Measurements from ENCODE around the gene MEGF11.

- TF ChIP-seq POLR2AphosphoS5 (IDR thresholded peaks at IDR 0.05; ENCODE audit: borderline replicate concordance, low read depth, low read length) (no peak), EZH2 (IDR thresholded peaks at IDR 0.05) (no peak), FOXP2 (optimal IDR thresholded peaks at IDR 0.05; ENCODE audit: control extremely low read depth, extremely low read length, insufficient read depth) (no peak)
These were observed 120.2 kb downstream of the MEGF11 start for GRCh38 chr15:66133247-66133885.
